GM21360 (cell line): ENCODE results near the gene AREL1.

Experiments used
- ATAC-seq: cut with Tn5 transposase; IDR thresholded peaks from one replicate; pipeline ENCODE4 v1.9.1; 2021; ENCODE audit warnings: mild to moderate bottlenecking, moderate library complexity; ENCODE audit not compliant: unreplicated experiment

Gene AREL1

DNA sequence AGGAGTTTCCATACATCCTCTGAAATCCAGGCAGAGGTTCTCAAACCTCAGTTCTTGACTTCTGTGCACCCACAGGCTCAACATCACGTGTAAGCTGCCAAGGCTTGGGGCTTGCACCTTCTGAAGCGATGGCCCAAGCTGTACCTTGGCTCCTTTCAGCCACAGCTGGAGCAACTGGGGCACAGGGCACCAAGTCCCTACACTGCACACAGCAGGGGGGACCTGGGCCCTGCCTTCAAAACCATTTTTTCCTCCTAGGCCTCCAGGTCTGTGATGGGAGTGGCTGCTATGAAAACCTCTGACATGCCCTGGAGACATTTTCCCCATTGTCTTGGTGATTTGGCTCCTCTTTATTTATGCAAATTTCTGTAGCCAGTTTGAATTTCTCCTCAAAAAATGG is 10.6 kb downstream of the AREL1 start:
- no peak for ATAC-seq

DNA sequence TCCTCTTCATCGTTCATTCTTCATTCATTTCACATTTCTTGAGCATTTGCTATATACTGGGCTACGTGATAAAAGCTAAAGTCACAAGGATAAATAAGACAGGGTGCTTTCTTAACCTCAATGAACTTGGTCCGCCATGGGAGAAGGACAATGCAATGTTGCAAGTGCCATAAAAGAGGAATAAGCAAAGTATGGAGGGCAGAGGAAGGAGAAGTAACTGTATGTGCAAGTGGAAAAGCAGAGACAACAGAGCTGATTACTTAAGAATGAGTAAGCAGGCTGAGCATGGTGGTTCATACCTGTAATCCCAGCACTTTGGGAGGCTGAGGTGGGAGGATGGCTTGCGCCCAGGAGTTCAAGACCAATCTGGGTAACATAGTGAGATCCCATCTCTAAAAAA is 14.4 kb downstream of the AREL1 start:
- ATAC-seq = no peak

DNA sequence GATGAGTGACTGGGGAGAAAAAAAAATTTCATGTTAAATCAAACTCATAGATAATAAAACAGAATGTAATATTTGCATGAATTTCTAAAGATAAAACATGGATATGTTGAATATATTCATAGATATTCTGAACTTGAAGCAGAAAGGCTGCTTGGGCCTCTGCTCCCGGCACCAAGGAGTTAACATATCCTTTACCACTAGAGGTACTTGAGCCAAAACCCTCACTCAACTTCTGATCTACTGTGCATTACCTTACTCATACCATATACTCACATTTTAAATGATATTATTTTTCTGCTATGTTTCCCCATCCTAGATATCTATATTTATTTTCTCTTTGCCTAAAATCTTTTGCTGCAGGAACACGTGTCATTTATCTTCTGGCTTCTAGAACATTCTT is 14.9 kb downstream of the AREL1 start:
- ATAC-seq = no peak

DNA sequence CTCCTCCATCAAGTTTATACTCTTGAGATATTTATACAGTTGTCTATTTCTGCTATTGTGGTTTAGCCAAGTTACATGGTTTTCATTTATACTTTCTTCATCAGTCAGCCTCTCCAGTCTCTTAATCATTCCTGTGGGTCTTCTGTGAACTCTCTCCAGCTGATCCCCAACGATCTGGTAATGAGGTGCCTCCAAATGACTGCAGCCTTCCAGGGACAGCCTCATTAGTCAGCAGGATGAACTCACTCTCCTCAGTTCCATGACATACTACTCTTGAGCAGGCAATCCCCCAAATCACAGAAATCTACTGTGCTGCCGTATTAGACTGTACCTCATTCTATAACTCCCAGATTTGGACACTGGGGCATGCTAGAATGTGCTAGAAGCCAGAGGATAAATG is 15.3 kb downstream of the AREL1 start:
- ATAC-seq = no peak

DNA sequence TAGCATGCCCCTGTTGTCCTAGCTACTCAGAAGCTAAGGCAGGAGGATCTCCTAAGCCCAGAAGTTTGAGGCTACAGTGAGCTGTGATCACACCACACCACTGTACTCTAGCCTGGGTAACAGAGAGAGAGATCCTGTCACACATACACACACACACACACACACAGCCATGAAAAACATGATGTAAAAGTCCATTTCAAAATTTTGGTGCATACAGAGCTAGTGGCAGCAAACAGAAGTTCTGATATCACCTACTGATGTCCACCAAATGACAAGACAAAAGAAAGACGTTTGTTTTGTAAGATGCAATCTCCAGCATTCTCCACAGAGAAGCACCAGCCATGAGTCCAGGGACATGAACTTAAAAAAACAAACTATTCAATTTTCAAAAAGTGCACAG is 15.9 kb downstream of the AREL1 start:
- ATAC-seq = no peak

DNA sequence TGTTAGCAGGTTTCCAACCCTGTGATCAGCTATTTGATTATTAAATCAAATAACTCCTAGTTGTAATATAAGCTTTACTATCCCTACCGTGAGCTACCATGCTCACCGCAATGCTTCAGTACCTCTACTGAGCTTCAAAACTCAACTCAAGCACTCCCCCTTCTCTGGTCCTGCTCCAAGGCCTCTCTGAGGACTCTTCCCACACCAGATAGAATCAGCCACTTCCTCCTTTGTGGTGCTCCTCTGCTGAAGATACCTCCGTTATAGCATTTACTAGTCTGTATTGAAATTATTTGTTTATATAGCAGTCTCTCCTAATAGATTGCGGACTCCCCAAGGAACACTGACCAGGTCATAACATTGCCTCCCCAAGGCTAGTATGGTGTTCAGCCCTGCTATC is 17.5 kb downstream of the AREL1 start:
- no peak for ATAC-seq

DNA sequence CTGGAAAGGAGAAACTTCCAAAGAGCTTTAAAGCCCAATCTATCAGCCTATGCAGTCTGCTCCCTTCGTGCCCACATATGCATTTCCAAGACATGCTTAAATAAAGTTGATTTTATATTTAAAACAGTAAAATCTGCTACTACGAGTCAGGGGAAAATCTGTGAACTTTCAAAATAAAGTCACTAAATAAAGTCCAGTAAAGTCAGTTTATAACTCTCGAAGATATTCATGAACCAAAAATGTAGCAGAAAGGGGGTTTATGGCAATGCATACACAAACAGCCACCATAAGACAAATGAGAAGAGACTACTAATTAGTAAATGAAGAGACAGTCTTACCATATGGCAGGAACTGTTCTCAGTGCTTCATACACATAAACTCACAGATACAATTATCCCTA is 19.7 kb downstream of the AREL1 start:
- ATAC-seq = no peak

DNA sequence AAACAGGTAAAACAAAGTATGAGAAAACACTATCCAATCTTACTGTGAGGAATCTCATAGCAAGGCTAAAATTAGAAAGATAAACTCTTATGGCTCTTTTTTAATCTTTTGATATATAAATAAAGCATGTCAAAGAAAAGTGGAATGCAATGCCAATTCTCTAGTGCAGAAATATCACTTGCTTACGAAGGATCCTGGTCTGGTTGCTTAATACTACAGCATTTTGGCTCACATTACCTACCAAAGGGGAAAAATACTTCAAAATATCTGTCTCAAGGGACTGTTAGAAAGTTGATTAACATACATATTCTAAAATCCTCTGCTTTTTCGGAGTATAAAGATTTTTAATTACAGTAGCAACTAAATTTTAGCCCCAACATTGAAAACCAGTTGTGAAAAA is 21.4 kb downstream of the AREL1 start:
- no peak for ATAC-seq

DNA sequence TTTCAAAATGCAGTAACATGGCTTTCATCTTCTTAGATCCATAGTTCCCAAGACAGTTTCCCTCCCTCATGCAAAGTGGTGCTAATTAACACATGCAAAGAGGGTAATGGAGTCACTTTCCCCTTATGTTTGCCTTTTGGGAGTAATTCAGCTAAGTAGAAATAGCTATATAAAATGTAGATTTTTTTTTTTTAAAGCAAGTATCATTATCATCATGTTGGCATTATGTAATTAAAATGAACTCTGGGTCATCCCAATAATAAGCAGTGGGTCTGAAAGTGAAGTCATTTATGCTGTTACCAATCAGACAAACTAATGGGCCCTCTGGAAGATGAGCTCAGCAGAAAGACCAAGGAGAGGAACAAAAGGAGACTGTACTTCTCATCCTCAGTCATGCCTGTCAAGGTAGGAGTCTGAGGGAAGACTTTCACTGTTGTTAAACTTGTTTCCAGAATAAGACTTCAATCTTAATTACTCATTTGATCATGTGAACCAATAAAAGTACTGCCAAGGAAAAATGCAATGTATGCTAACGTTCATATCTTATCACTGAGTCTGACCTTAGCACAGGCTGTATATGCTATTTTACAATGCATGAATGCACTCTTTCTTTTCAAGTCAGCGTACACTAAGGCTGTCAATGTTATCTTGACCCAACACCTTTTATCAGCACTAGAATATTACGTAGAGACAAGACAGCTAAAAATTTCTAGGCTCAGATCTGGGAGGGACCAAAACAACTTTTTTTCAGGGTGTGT is 26.8 kb downstream of the AREL1 start:
- no peak for ATAC-seq

DNA sequence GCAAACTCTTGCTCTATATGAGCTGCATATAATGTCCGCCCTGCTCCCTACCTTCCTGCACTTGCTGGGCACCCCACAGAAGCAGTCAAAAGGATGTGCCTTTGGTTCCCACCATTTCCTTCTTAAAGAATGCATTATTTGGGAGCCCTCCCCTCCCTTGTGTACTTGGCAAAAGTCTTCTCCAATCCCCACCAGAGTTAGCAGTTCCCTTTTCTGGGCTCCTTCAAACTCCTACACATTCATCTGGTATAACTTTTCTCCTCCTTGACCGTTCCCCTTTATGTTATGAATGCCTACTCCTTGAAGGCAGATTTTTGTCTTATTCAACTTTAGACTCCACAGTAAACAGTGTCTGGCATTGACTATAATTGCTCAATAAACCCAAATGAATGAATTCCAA is 27.8 kb downstream of the AREL1 start:
- no peak for ATAC-seq

DNA sequence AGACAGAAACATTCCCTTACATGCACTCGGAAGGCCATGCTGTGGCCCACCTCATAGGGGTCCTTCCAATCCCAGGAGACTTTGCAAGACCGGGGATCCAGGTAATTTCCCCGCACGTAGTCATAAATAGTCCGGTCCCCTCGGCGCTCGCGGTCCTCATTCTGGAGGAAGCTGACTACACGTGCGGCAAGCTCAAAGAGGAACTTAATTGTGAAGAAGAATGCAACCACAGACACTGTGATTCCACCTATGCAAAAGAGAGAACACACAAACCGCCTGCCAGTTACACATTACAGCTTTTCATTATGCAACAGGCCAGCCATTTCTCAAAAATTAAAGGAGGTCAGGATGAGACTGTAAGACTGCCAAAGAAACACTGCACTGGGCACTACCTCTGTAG is 28.4 kb downstream of the AREL1 start:
- no peak for ATAC-seq

DNA sequence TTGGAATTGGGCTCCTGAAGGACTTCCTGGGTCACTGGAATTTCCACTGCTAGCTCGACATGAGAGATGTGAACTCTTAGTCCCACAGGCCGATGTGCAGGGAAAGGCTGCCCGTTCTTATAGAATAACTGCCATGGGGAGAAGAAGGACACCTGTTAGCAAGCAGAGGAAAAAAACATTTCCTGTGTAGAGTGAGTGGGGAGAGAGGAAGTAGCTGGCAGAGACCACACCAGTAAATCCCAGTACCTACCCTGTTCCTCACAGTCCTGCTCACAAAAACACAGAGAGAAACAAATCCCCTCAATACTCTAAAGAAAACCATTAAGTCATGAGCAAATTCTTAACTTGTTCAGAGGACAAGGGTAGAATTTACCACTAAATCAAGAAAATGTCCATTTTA is 29.5 kb downstream of the AREL1 start:
- ATAC-seq = no peak

DNA sequence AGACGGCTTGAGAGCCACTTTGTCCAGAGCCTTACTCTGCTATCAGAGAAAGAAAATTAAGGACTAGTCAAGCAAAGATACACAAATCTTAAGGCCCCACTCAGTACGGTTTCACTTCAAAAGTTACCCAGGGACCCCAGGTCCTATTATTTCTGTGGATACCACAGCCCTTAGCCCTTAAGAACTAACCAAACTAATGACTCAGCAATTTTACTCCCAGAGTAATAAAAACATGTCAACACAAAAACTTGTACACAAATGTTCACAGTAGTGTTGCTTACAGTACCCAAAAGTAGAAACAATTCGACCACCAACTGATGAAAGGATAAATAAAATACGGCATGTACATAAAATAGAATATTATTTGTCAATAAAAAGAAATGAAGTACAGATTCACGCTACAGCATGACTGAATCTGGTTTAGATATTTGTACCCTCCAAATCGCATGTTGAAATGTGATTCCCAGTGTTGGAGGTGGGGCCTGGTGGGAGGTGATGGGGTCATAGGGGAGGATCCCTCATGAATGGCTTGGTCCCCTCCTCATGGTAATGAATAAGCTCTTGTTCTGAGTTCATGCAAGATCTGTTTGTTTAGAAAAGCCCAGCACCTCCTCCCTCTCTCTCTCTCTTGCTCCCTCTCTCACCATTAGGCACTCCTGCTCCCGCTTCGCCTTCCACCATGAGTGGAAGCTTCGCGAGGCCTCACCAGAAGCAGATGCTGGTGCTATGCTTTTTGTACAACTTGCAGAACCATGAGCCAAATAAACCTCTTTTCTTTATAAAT is 30.5 kb downstream of the AREL1 start:
- ATAC-seq = no peak

DNA sequence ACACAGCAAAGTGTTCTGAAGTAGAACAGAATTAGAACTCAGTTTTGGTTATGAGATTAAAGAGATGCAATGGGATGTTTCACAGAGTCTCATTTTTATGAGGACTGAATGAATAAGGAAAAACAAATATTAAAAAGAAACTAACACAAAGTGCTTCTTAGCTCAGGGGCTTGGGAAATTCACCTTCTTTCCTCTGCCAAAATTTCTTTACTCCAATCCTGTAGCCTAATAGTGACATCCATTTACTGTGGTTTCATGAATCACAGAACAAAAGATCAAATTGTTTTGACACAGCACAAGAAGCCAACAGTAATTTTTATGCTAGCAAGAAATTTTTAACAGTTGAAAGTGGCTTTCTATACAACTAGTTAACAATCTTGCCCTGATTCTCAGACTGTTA is 37.7 kb downstream of the AREL1 start:
- ATAC-seq = no peak

DNA sequence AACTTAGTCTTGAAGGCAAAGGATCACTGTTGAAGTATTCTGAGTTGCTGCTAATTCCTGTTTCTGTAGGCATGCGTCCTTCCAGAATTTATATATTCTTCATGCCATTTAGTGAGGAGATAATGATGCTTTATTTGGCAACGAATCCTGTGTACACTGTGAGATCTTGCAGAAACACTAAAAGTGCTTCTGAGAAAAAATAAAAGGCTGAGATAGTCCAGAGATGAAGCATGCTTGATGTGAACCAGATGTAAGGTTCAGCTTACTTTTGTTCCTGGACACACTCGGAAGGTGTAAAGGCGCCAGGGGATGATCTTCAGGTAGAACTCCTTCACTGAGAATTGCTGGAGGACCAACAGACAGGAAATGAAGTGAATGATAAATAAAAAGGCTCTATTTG is 39.1 kb downstream of the AREL1 start:
- ATAC-seq = no peak

DNA sequence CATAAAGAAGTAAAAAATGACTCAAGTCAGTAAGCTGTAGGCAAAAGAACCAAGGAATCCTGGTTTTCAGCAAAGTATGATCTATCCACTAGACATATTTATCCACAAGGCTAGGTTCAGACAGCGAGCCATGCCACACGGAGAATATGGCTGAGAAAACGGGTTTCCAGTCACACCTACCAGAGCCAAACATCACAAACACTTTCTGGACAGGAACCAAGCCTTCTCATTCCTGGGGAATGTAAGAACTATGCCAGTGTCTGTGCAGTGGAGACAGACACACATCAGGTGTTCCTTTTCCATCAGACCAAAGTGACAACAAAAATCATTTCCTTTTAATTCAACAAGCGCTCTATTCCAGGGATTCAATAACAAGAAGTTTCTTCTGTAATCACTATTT is 41.1 kb downstream of the AREL1 start:
- no peak for ATAC-seq

DNA sequence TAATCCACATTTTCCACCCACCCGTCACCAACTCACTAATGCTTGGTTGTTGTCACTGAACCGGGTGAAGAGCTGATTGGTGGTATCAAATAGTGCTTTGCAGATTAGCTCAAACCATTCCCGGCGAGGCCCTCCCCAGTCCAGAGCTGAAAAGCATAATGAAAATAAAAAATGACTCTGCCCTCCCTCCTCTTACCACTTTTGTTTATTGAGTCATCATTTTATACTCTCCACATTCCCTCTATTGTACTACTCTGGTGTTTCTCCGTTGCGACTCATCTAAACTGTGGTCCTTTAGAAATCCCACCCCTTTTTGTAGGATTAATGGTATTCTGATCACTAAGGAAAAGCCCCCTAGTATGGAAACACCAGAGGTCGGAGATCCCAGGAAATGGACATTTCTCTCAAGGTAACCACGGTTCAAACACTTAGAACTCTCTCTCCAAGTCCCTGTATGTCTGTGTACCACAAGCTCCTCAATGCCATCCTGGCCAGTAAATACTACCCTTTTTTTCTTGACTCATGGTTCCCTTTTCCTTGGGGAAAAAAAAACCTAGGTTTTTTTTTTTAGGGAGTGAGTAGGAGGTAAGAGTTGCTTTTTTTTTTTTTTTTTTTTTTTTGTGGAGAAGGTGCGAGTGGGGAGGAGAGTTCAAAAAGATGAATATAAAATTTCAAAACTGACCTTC is 42.0 kb downstream of the AREL1 start:
- ATAC-seq = no peak

DNA sequence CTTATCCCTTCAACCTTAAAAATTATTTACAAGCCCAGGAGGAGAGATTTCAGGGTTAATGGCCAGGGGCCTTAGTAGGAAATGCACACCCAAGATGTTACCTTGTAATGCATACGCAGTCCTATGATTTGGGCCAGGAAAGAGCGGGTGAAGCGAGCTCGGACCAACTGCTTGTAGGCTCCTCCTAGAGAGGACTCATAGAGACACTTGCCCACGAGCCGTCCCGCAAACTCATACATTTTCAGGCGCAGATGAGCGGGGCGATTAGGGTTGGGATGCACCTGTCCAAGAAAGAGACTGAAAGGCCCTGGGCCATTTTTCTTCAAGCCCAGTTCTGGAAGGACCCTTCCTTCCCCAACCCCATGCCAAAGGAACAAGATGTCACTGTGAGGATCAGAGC is 43.0 kb downstream of the AREL1 start:
- no peak for ATAC-seq

DNA sequence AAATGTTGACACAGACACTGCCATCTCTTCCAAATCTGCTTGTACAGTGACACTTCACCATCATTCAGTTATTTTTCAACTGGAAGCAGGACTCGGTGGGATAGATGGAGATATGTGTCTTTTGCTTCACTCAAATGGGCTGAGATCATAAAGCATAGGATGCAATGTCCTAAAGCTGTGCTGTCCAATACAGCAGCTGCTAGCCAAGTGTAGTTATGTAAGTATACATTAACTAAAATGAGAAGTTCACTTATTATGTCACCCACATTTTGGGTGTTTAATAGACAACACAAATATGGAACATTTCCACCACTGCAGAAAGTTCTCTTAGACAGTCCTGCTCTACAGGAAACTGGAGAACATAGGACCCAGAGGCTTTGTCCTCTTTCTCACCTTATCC is 43.6 kb downstream of the AREL1 start:
- ATAC-seq = no peak

DNA sequence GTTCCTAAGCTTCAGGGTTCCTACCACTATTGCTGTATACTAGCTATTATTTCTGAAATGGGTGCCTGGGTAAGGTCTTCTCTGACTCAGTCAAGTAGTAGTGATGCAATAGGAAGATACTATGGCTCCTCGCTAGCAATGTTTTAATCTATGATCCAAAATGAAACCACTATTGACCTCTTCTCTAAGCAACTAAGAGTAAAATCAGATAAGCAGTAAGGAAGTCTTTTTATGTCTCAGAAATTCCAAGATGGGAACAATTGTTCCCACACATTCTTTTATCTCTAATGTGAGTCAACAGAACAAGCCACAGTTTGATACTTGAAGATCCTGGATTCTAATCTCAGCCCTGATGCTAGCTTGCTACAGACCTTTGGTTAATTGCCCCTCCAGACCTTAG is 45.1 kb downstream of the AREL1 start:
- ATAC-seq = no peak

DNA sequence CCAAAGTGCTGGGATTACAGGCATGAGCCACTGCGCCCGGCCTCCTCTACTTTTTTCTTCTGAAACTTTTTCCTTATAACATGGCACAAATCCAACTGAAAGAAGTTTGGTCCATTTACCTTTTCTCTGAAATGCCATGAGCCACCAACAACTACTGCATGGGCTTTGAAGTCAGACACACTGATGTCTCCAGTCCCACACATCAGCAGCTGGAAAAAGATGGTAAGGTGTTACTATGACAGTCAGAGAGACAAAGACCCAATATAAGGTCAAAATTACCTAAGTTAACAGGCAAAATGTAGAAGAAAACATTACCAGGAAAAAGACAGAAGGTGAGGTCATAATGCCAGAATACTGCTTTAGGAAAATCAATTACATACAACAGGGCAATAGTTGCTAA is 48.2 kb downstream of the AREL1 start:
- no peak for ATAC-seq

DNA sequence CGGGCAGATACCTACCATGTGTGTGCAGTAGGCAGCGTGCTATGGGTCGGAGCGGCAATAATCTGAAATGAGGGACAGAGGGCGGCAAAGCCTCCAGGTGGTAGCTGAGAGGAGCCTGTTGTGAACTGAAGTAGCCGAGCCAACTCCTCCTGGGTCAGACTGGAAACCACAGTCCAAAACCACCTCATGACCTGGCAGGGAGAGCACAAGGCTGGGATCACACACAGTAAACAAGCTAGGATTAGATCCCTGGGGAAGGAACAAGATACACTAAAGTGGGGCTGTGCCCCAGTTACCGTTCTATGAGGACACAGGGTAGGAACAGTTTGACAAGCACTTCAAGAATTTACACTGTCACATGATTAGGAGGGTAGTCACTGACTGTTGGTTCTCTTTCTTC is 49.0 kb downstream of the AREL1 start:
- no peak for ATAC-seq
